Non-pigmented ciliary epithelial cell (primary cell): Measurements from ENCODE around the gene PRDM2.

Experiments used
- DNase-seq: peaks from one replicate; pipeline ENCODE4 v3.0.0-alpha.2; 2010; ENCODE audit warnings: low read depth

Gene PRDM2

GRCh38 chr1:13766592-13767564 lies 66.9 kb downstream of the PRDM2 start:
- no peak for DNase-seq

GRCh38 chr1:13769212-13769611 lies 69.2 kb downstream of the PRDM2 start:
- no peak for DNase-seq

- DNase-seq: no peak
Observed at GRCh38 chr1:13769830-13770229, 69.8 kb downstream of the PRDM2 start.

GRCh38 chr1:13770743-13771142 lies 70.8 kb downstream of the PRDM2 start:
- no peak for DNase-seq

- no peak for DNase-seq
Observed at GRCh38 chr1:13771745-13772144, 71.8 kb downstream of the PRDM2 start.

- DNase-seq: no peak
Observed at GRCh38 chr1:13772271-13772670, 72.3 kb downstream of the PRDM2 start.

- DNase-seq: no peak
Observed at GRCh38 chr1:13774121-13774520, 74.1 kb downstream of the PRDM2 start.

- no peak for DNase-seq
Observed at GRCh38 chr1:13775459-13775858, 75.5 kb downstream of the PRDM2 start.

- DNase-seq: no peak
Observed at GRCh38 chr1:13775916-13776315, 75.9 kb downstream of the PRDM2 start.

- no peak for DNase-seq
Observed at GRCh38 chr1:13778431-13778830, 78.4 kb downstream of the PRDM2 start.

- no peak for DNase-seq
Observed at GRCh38 chr1:13779930-13780329, 79.9 kb downstream of the PRDM2 start.

GRCh38 chr1:13780780-13781179 lies 80.8 kb downstream of the PRDM2 start:
- DNase-seq: no peak

GRCh38 chr1:13781228-13781627 lies 81.2 kb downstream of the PRDM2 start:
- no peak for DNase-seq

GRCh38 chr1:13781907-13782633 lies 82.1 kb downstream of the PRDM2 start:
- DNase-seq: peak; percentile 53

- DNase-seq: no peak
Observed at GRCh38 chr1:13782634-13783360, 82.8 kb downstream of the PRDM2 start.

GRCh38 chr1:13783551-13783950 lies 83.6 kb downstream of the PRDM2 start:
- DNase-seq: peak; percentile 28

- no peak for DNase-seq
Observed at GRCh38 chr1:13784971-13785370, 85.0 kb downstream of the PRDM2 start.

- DNase-seq: no peak
Observed at GRCh38 chr1:13786541-13786940, 86.6 kb downstream of the PRDM2 start.

- no peak for DNase-seq
Observed at GRCh38 chr1:13788795-13789194, 88.8 kb downstream of the PRDM2 start.

- DNase-seq: no peak
Observed at GRCh38 chr1:13790290-13791030, 90.5 kb downstream of the PRDM2 start.

GRCh38 chr1:13792419-13792818 lies 92.4 kb downstream of the PRDM2 start:
- peak; percentile 35 for DNase-seq
